CD14-positive monocyte (primary cell): Measurements from ENCODE around the gene PRRT4. TPM values are rescaled to one million over a fixed set of nuclear protein-coding genes. Genes with fewer than 3 reads are reported as not detected.
A peak's percentile ranks its signal among the peaks of the same experiment; 100 is the strongest.

ENCODE experiments used
- DNase-seq, 3 donors: peaks; one replicate each; pipeline ENCODE4 v3.0.0-alpha.2; 2011 to 2022
- H2AFZ ChIP-seq: 2 replicates; pipeline ENCODE4 v1.6.0; 2012; ENCODE audit warnings: mild to moderate bottlenecking, low read depth, low read length, inconsistent platforms; ENCODE audit not compliant: insufficient read depth, poor library complexity, severe bottlenecking
- H3K27ac ChIP-seq, 2 donors: 1 replicate in 1 of 2; 2 replicates in 1 of 2; pipeline ENCODE4 v1.5.1; 2012 to 2013; ENCODE audit warnings: low read length in 2 of 2, control low read depth in 1 of 2, inconsistent platforms in 1 of 2, low read depth in 1 of 2, mild to moderate bottlenecking in 1 of 2
- H3K27me3 ChIP-seq, 2 donors: one replicate each; pipeline versions ENCODE4 v1.6.0 to v1.6.1; 2011 to 2013; ENCODE audit warnings: low read length in 2 of 2; ENCODE audit not compliant: control insufficient read depth in 2 of 2, insufficient read depth in 2 of 2
- H3K36me3 ChIP-seq, 2 donors: replicated peaks in 1 of 2; 1 replicate in 1 of 2; 2 replicates in 1 of 2; pipeline versions ENCODE4 v1.5.1 to v1.6.1; 2012 to 2013; ENCODE audit warnings: low read length in 2 of 2, control low read depth in 1 of 2, inconsistent platforms in 1 of 2, mild to moderate bottlenecking in 1 of 2; ENCODE audit not compliant: insufficient read depth in 2 of 2, control insufficient read depth in 1 of 2
- H3K4me1 ChIP-seq, 2 donors: 1 replicate in 1 of 2; 2 replicates in 1 of 2; pipeline versions ENCODE4 v1.5.1 to v1.6.1; 2012 to 2013; ENCODE audit warnings: low read length in 2 of 2, control low read depth in 1 of 2, inconsistent platforms in 1 of 2, mild to moderate bottlenecking in 1 of 2, moderate library complexity in 1 of 2; ENCODE audit not compliant: insufficient read depth in 2 of 2, control insufficient read depth in 1 of 2
- H3K4me2 ChIP-seq: replicated peaks from 2 replicates; pipeline ENCODE3; 2012; ENCODE audit warnings: low read length, moderate library complexity, mild to moderate bottlenecking; ENCODE audit not compliant: poor library complexity, severe bottlenecking; ENCODE audit errors: extremely low read depth
- H3K4me3 ChIP-seq, 3 experiments: fragments of 200-600 bp in 1 of 3; sonication (generic) in 1 of 3; replicated peaks in 1 of 3; 1 replicate in 2 of 3; 2 replicates in 1 of 3; pipeline ENCODE4 v1.5.1; 2011 to 2013; ENCODE audit warnings: low read length in 3 of 3, mild to moderate bottlenecking in 3 of 3, control low read depth in 2 of 3, low read depth in 2 of 3, inconsistent platforms in 1 of 3, moderate library complexity in 1 of 3
- H3K79me2 ChIP-seq: 2 replicates; pipeline ENCODE4 v1.6.0; 2012; ENCODE audit warnings: mild to moderate bottlenecking, control low read depth, inconsistent platforms, low read length, moderate library complexity; ENCODE audit not compliant: insufficient read depth
- H3K9ac ChIP-seq: 2 replicates; pipeline ENCODE4 v1.6.0; 2017; ENCODE audit warnings: low read length, mild to moderate bottlenecking; ENCODE audit not compliant: insufficient read depth, poor library complexity, severe bottlenecking
- H3K9me3 ChIP-seq, 2 donors: replicated peaks in 1 of 2; 1 replicate in 1 of 2; 2 replicates in 1 of 2; pipeline versions ENCODE4 v1.5.1 to v1.6.1; 2012 to 2013; ENCODE audit warnings: low read length in 2 of 2, control low read depth in 1 of 2; ENCODE audit not compliant: control insufficient read depth in 1 of 2, insufficient read depth in 1 of 2
- H4K20me1 ChIP-seq: 2 replicates; pipeline ENCODE4 v1.6.0; 2012; ENCODE audit warnings: mild to moderate bottlenecking, low read length, control low read depth, moderate library complexity; ENCODE audit not compliant: insufficient read depth
- H3K27ac Mint-ChIP-seq, 7 donors: one replicate each; pipeline ENCODE4 v1.8.0; 2020; ENCODE audit warnings: mild to moderate bottlenecking in 7 of 7, mixed read lengths in 7 of 7, moderate library complexity in 6 of 7, inconsistent platforms in 2 of 7
- H3K27me3 Mint-ChIP-seq, 3 donors: one replicate each; pipeline ENCODE4 v1.8.0; 2021 to 2022; ENCODE audit warnings: low read depth in 3 of 3, mild to moderate bottlenecking in 3 of 3, mixed read lengths in 3 of 3, moderate library complexity in 3 of 3, inconsistent platforms in 1 of 3
- H3K36me3 Mint-ChIP-seq, 2 donors: one replicate each; pipeline ENCODE4 v1.8.0; 2020; ENCODE audit warnings: mixed read lengths in 2 of 2, inconsistent platforms in 1 of 2, mild to moderate bottlenecking in 1 of 2
- H3K4me1 Mint-ChIP-seq: one replicate; pipeline ENCODE4 v1.8.0; 2020; ENCODE audit warnings: mild to moderate bottlenecking, mixed read lengths
- H3K4me3 Mint-ChIP-seq, 2 donors: one replicate each; pipeline ENCODE4 v1.8.0; 2020; ENCODE audit warnings: mild to moderate bottlenecking in 2 of 2, mixed read lengths in 2 of 2, moderate library complexity in 1 of 2
- H3K9me3 Mint-ChIP-seq, 7 donors: one replicate each; pipeline ENCODE4 v1.8.0; 2020 to 2022; ENCODE audit warnings: mixed read lengths in 7 of 7, mild to moderate bottlenecking in 6 of 7, moderate library complexity in 6 of 7, inconsistent platforms in 2 of 7
- CTCF ChIP-seq: fragments of 200-600 bp; IDR thresholded peaks from one replicate; pipeline ENCODE4 v1.8.0; 2022; ENCODE audit warnings: antibody characterized with exemption, mild to moderate bottlenecking
- whole genome bisulfite sequencing: methylation state at CpG from one replicate; pipeline ENCODE4 v1.1.5; 2013; ENCODE audit warnings: missing lambda C conversion rate; ENCODE audit not compliant: insufficient coverage; 5-methylcytosine and 5-hydroxymethylcytosine counted together
- intact Hi-C, 2 donors: fragments of 100-400 bp; cut with micrococcal nuclease; formaldehyde crosslinking; loops; one replicate each; pipeline versions ENCODE4 v1.15.0 to v1.15.1; 2023
- polyA plus RNA-seq, 3 donors: library from polyadenylated mRNA; depleted of rRNA in 1 of 3; unstranded in 2 of 3; stranded (reverse) in 1 of 3; fragments of 300-500 nt in 2 of 3; fragments of >200 nt in 1 of 3; fragmentation: Illumina TruSeq in 2 of 3; gene quantifications; 1 replicate in 2 of 3; 2 replicates in 1 of 3; pipeline ENCODE4 v1.2.3, GENCODE V29; 2012 to 2021

The PRRT4 gene
- polyA plus RNA-seq, 3 donors, result 1.1 TPM; not detected in 2

DNA sequence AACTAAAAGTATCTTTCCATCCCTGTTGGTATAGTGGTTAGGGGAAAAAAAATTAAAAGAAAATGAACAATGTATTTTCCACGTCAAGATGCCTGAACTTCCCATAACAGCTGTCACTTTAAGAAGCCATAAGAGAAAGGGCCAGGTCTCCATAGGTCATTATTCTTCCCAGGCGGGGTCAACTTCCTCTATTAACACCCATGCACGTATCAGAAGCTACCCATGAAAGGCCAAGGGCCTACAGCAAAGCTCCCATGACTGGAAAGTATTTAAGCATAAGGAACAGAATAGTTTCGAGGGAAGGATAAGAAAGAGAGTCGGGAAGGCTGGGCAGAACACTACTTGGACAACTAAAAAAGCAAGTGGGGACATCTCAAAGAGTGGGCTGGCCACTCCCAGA is 57.8 kb downstream of the PRRT4 start:
- TF ChIP-seq CTCF, result no peak
- no peaks in the 10 kb centered on the region for H3K79me2 ChIP-seq
- no peaks in the 10 kb centered on the region for H4K20me1 ChIP-seq
- H2AFZ ChIP-seq, result no peak overlapping the region
- H3K27ac ChIP-seq, result no peak overlapping the region
- 100% methylated on average over 2 of the region's 5 CpGs for WGBS
- intact Hi-C loops, result no loop called here
- peaks cover 20 to 42% of the 10 kb centered on the region in 2 donors for H3K36me3 ChIP-seq
- H3K9me3 ChIP-seq, result no peaks in the 10 kb centered on the region
- Mint-ChIP-seq H3K9me3 (no peaks in the 10 kb centered on the region), H3K4me3 (no peak overlapping the region), H3K4me1 (peaks cover 6% of the 10 kb centered on the region), H3K27me3 (no peaks in the 10 kb centered on the region), H3K27ac (peak overlapping the region in 1 of 7 donors; percentile 42), H3K36me3 (peaks cover 48 to 55% of the 10 kb centered on the region in 2 donors)
- H3K9ac ChIP-seq, result no peak overlapping the region
- H3K4me3 ChIP-seq, result no peak overlapping the region
- no peaks in the 10 kb centered on the region for H3K27me3 ChIP-seq
- peak in 1 of 3 donors; percentile 9 for DNase-seq
- H3K4me2 ChIP-seq, result no peak overlapping the region
- H3K4me1 ChIP-seq, result peaks cover 0 to 1% of the 10 kb centered on the region in 2 donors

- Mint-ChIP-seq H3K27ac (no peak overlapping the region), H3K36me3 (peaks cover 44 to 50% of the 10 kb centered on the region in 2 donors)
These were observed 58.4 kb downstream of the PRRT4 start for GRCh38 chr7:128303133-128303532.

More at GRCh38 chr7:128303133-128303532, 58.4 kb downstream of the PRRT4 start:
- WGBS, result 100% methylated on average over 2 of the region's 2 CpGs
- Mint-ChIP-seq H3K9me3 (peaks cover 0 to 3% (median 0%) of the 10 kb centered on the region in 7 donors), H3K27me3 (peaks cover 0 to 1% (median 0%) of the 10 kb centered on the region in 3 donors), H3K4me1 (peaks cover 8% of the 10 kb centered on the region), H3K4me3 (no peak overlapping the region)
- no peaks in the 10 kb centered on the region for H3K79me2 ChIP-seq
- H2AFZ ChIP-seq, result no peak overlapping the region
- H4K20me1 ChIP-seq, result no peaks in the 10 kb centered on the region
- no peak for TF ChIP-seq CTCF
- no peak overlapping the region for H3K27ac ChIP-seq
- H3K9me3 ChIP-seq, result no peaks in the 10 kb centered on the region
- H3K4me1 ChIP-seq, result peaks cover 0 to 5% of the 10 kb centered on the region in 2 donors
- no peak for DNase-seq
- no peak overlapping the region for H3K4me3 ChIP-seq
- H3K36me3 ChIP-seq, result peaks cover 20 to 37% of the 10 kb centered on the region in 2 donors
- no peak overlapping the region for H3K4me2 ChIP-seq
- H3K9ac ChIP-seq, result no peak overlapping the region
- no peaks in the 10 kb centered on the region for H3K27me3 ChIP-seq
- intact Hi-C loops, result no loop called here
